ENCODE results near the gene SRPX2.

- TF ChIP-seq CTCF (IDR thresholded peaks at IDR 0.05) (no peak), EP300 (IDR thresholded peaks at IDR 0.05) (no peak), POLR2A (IDR thresholded peaks at IDR 0.05) (no peak)
Observed at GRCh38 chrX:100623001-100623400, 21.0 kb upstream of the SRPX2 start.
